Caco-2 (cell line): ENCODE measurements around the gene FAM169A. TPM values are rescaled to one million over a fixed set of nuclear protein-coding genes. Genes with fewer than 3 reads are reported as not detected.
A peak's percentile ranks its signal among the peaks of the same experiment; 100 is the strongest.
"Not testable (repeated sequence)": the region's sequence is repeated elsewhere in the genome, so short reads cannot be mapped to it uniquely, and the experiment has no call there.

Experiments used
- BruUV-seq: library from RNA; stranded (reverse); fragments of 400-500 nt; replicated peaks from 2 replicates; lab custom pipeline; 2021; lab: Mats Ljungman, UMichigan
- CTCF ChIA-PET: fragments of 300-600 bp; sonication (Branson Sonifier 250); formaldehyde crosslinking; loops from one replicate; lab custom pipeline; 2022; ENCODE audit warnings: antibody characterized with exemption; lab: Charles Lee
- POLR2A ChIA-PET: fragments of 300-600 bp; sonication (Branson Sonifier 250); formaldehyde crosslinking; loops from one replicate; lab custom pipeline; 2022; ENCODE audit warnings: antibody characterized with exemption; lab: Charles Lee
- DNase-seq, 2 experiments: peaks; one replicate each; pipeline versions ENCODE4 v3.0.0 to v3.0.0-alpha.2; 2020 to 2022
- H3K27me3 ChIP-seq: replicated peaks from 2 replicates; pipeline ENCODE4 v1.6.0; 2011; ENCODE audit warnings: low read length; ENCODE audit not compliant: control insufficient read depth, insufficient read depth
- H3K36me3 ChIP-seq: 2 replicates; pipeline ENCODE4 v1.5.1; 2011; ENCODE audit warnings: low read length; ENCODE audit not compliant: control insufficient read depth, insufficient read depth
- H3K4me1 ChIP-seq: fragments of 250-450 bp; sonication (Bioruptor Pico); 2 replicates; pipeline ENCODE4 v1.5.1; 2020; ENCODE audit warnings: mild to moderate bottlenecking
- H3K4me3 ChIP-seq: 2 replicates; pipeline ENCODE4 v1.5.1; 2011; ENCODE audit warnings: low read depth, mild to moderate bottlenecking, control low read depth, low read length
- H3K9me3 ChIP-seq: fragments of 250-450 bp; sonication (Bioruptor Pico); 2 replicates; pipeline ENCODE4 v1.5.1; 2020; ENCODE audit warnings: mild to moderate bottlenecking, moderate library complexity
- H3K27ac Mint-ChIP-seq: one replicate; pipeline ENCODE4 v1.8.0; 2022; ENCODE audit warnings: mixed read lengths; ENCODE audit not compliant: unreplicated experiment
- H3K27me3 Mint-ChIP-seq: one replicate; pipeline ENCODE4 v1.8.0; 2022; ENCODE audit warnings: mixed read lengths; ENCODE audit not compliant: insufficient read depth, unreplicated experiment
- H3K36me3 Mint-ChIP-seq: one replicate; pipeline ENCODE4 v1.8.0; 2022; ENCODE audit warnings: mild to moderate bottlenecking, mixed read lengths; ENCODE audit not compliant: insufficient read depth, unreplicated experiment
- H3K4me1 Mint-ChIP-seq: one replicate; pipeline ENCODE4 v1.8.0; 2022; ENCODE audit warnings: low read depth, mixed read lengths; ENCODE audit not compliant: unreplicated experiment
- H3K4me3 Mint-ChIP-seq: one replicate; pipeline ENCODE4 v1.8.0; 2022; ENCODE audit warnings: mild to moderate bottlenecking, moderate library complexity, mixed read lengths; ENCODE audit not compliant: unreplicated experiment
- H3K9me3 Mint-ChIP-seq: one replicate; pipeline ENCODE4 v1.8.0; 2022; ENCODE audit warnings: mixed read lengths; ENCODE audit not compliant: unreplicated experiment
- intact Hi-C: fragments of 100-400 bp; cut with micrococcal nuclease; formaldehyde crosslinking; loops from one replicate; pipeline ENCODE4 v1.10.0; 2022; ENCODE audit not compliant: unreplicated experiment
- total RNA-seq: library from RNA; stranded (reverse); gene quantifications from 2 replicates; pipeline ENCODE4 v1.2.3, GENCODE V29; 2022
- TF ChIP-seq, protein P1 (sequence below), 2 experiments: fragments of 200-600 bp in 1 of 2; IDR thresholded peaks; 1 replicate in 1 of 2; 2 replicates in 1 of 2; pipeline versions ENCODE4 v1.5.1 to v1.8.0; 2011 to 2022; ENCODE audit warnings: antibody characterized with exemption in 1 of 2, control low read depth in 1 of 2, inconsistent platforms in 1 of 2, low read depth in 1 of 2, low read length in 1 of 2, mild to moderate bottlenecking in 1 of 2, moderate library complexity in 1 of 2; ENCODE audit not compliant: insufficient read depth in 1 of 2, severe bottlenecking in 1 of 2, unreplicated experiment in 1 of 2

FAM169A gene
- total RNA-seq, 1 experiment from 2014 or later = 14.4 TPM

DNA sequence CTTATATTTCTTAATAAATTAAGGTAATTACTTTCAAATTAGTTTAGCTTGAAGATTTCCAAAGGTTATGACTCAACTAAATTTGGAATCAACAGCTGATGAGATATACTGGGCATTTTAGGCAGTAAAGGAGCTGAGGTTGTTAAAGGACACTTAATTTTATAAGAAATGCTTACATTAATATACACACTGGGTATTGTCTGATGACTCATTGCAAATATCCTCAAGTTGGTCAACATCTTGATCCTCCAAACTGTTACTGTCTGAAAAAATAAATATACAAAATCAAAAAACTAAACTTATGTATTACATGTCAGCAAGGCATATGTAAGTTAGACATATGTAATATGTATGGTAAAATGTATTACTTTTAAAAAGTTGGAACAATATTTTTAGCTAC, 102.7 kb downstream of the FAM169A start:
- TF ChIP-seq, protein P1, sequence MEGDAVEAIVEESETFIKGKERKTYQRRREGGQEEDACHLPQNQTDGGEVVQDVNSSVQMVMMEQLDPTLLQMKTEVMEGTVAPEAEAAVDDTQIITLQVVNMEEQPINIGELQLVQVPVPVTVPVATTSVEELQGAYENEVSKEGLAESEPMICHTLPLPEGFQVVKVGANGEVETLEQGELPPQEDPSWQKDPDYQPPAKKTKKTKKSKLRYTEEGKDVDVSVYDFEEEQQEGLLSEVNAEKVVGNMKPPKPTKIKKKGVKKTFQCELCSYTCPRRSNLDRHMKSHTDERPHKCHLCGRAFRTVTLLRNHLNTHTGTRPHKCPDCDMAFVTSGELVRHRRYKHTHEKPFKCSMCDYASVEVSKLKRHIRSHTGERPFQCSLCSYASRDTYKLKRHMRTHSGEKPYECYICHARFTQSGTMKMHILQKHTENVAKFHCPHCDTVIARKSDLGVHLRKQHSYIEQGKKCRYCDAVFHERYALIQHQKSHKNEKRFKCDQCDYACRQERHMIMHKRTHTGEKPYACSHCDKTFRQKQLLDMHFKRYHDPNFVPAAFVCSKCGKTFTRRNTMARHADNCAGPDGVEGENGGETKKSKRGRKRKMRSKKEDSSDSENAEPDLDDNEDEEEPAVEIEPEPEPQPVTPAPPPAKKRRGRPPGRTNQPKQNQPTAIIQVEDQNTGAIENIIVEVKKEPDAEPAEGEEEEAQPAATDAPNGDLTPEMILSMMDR (IDR thresholded peaks at IDR 0.05; ENCODE audit: insufficient read depth in 1 of 2, low read depth in 1 of 2, low read length in 1 of 2, severe bottlenecking in 1 of 2, unreplicated experiment in 1 of 2) = no peak
- no peaks in the 10 kb centered on the region for H3K9me3 Mint-ChIP-seq
- H3K4me1 Mint-ChIP-seq = peaks cover 31% of the 10 kb centered on the region
- intact Hi-C loops = no loop called here
- no peaks in the 10 kb centered on the region for H3K9me3 ChIP-seq
- no peaks in the 10 kb centered on the region; the same call in 1 of the 2 replicates for H3K36me3 ChIP-seq
- no peak for DNase-seq
- ChIA-PET CTCF (no interaction called here), POLR2A (interaction anchor here (0.5 kb wide), 1 partner anchor 189 kb away, joined by 7 read pairs; no protein-coding TSS in a partner anchor)
- H3K4me1 ChIP-seq = peaks cover 61% of the 10 kb centered on the region
- no peak overlapping the region for H3K4me3 Mint-ChIP-seq
- no peaks in the 10 kb centered on the region for H3K27me3 ChIP-seq
- no TSS peak for BruUV-seq
- no peaks in the 10 kb centered on the region for H3K27me3 Mint-ChIP-seq
- no peak overlapping the region for H3K4me3 ChIP-seq
- H3K36me3 Mint-ChIP-seq = peaks cover 40% of the 10 kb centered on the region
- H3K27ac Mint-ChIP-seq = no peak overlapping the region

DNA sequence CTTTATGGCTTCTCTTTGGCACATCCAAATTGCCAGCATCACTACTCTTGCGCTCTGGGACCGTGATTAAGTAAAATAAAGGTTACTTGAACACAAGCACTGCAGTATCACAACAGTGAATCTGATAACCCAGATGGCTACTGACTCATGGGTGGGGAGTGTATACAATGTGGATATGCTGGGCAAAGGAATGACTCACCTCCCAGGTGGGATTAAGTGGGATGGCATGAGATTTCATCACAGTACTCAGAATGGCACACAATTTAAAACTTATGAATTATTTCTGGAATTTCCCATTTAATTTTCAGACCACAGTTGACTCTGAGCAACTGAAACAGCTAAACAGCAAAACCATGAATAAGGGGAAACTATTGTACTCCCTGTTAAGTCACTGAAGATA, 103.6 kb downstream of the FAM169A start:
- CTCF ChIA-PET = no interaction called here
- H3K27me3 Mint-ChIP-seq = no peaks in the 10 kb centered on the region

DNA sequence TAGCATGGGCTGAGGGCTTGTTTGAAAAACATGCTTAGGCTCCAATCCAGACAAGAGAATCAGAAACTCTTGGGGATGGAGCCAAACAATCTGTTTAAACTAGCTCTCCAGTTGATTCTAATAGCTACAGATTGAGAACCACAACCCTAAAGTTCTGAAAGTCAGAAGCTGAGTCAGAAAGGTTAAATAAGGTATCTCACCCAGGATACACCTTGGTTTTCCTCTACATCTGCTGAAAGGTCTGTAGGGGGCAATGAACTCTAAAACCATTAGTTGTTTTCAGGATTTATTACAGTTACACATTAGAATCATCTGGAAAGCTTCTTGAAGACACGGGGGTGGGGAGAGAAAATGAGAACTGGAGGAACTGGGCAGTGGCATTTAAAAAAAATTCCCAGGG, 104.9 kb downstream of the FAM169A start:
- POLR2A ChIA-PET = no interaction called here
- Mint-ChIP-seq H3K27me3 (no peaks in the 10 kb centered on the region), H3K4me1 (peaks cover 31% of the 10 kb centered on the region), H3K27ac (no peak overlapping the region), H3K9me3 (no peaks in the 10 kb centered on the region), H3K36me3 (peaks cover 40% of the 10 kb centered on the region), H3K4me3 (no peak overlapping the region)
- H3K4me3 ChIP-seq = no peak overlapping the region
- DNase-seq = no peak
- no peaks in the 10 kb centered on the region for H3K27me3 ChIP-seq
- intact Hi-C loops = no loop called here
- CTCF ChIA-PET = no interaction called here
- BruUV-seq = no TSS peak
- H3K36me3 ChIP-seq = peaks cover under 1% of the 10 kb centered on the region
- no peaks in the 10 kb centered on the region; the same call in none of the 2 replicates for H3K9me3 ChIP-seq
- TF ChIP-seq, protein P1 (IDR thresholded peaks at IDR 0.05; ENCODE audit: insufficient read depth in 1 of 2, low read depth in 1 of 2, low read length in 1 of 2, severe bottlenecking in 1 of 2, unreplicated experiment in 1 of 2) = no peak
- peaks cover 70% of the 10 kb centered on the region for H3K4me1 ChIP-seq

More for the DNA sequence above, 103.6 kb downstream of the FAM169A start:
- Histone ChIP-seq H3K4me3 (no peak overlapping the region), H3K27me3 (no peaks in the 10 kb centered on the region), H3K9me3 (no peaks in the 10 kb centered on the region), H3K36me3 (no peaks in the 10 kb centered on the region; the same call in none of the 2 replicates), H3K4me1 (peaks cover 70% of the 10 kb centered on the region)
- H3K4me1 Mint-ChIP-seq = peaks cover 31% of the 10 kb centered on the region
- DNase-seq = no peak
- no peak overlapping the region for H3K4me3 Mint-ChIP-seq
- peaks cover 39% of the 10 kb centered on the region for H3K36me3 Mint-ChIP-seq
- no peaks in the 10 kb centered on the region for H3K9me3 Mint-ChIP-seq
- no TSS peak for BruUV-seq
- TF ChIP-seq, protein P1 (IDR thresholded peaks at IDR 0.05; ENCODE audit: insufficient read depth in 1 of 2, low read depth in 1 of 2, low read length in 1 of 2, severe bottlenecking in 1 of 2, unreplicated experiment in 1 of 2) = no peak
- intact Hi-C loops = no loop called here
- H3K27ac Mint-ChIP-seq = peak overlapping the region; percentile 44
- POLR2A ChIA-PET = interaction anchor here (0.5 to 0.6 kb wide), 2 partner anchors 190 to 207 kb away, joined by 5 to 7 read pairs; no protein-coding TSS in a partner anchor

DNA sequence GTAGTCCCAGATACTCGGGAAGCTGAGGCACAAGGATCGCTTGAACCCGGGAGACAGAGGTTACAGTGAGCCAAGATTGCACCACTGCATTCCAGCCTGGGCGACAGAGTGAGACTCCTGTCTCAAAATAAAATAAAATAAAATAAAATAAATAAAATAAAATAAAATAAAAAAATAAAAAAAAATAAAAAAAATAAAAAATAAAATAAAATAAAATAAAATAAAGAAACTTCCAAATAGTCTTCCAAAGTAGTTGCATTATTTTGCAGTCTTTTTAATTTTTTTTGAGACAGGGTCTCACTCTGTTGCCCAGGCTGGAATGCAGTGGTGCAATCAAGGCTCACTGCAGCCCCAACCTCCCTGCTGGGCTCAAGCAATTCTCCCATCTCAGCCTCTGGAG, 117.4 kb downstream of the FAM169A start:
- H3K4me1 Mint-ChIP-seq, H3K36me3 ChIP-seq, POLR2A ChIA-PET, H3K27me3 ChIP-seq, H3K9me3 Mint-ChIP-seq, H3K4me3 ChIP-seq, BruUV-seq, intact Hi-C loops, H3K4me1 ChIP-seq, H3K27ac Mint-ChIP-seq, H3K27me3 Mint-ChIP-seq, H3K9me3 ChIP-seq, H3K4me3 Mint-ChIP-seq, CTCF ChIA-PET, DNase-seq: not testable (repeated sequence)
- peaks cover 84% of the 10 kb centered on the region for H3K36me3 Mint-ChIP-seq
